HepG2 (cell line): Measurements from ENCODE around the gene RAB5B. TPM values are rescaled to one million over a fixed set of nuclear protein-coding genes. Genes with fewer than 3 reads are reported as not detected.

Source experiments
- ARNTL ChIP-seq: sonication (generic); formaldehyde crosslinking; IDR thresholded peaks from 2 replicates; pipeline ENCODE4 v1.4.0; 2020; ENCODE audit warnings: mild to moderate bottlenecking, missing genetic modification reagents
- BCL6 ChIP-seq: IDR thresholded peaks from 2 replicates; pipeline ENCODE4 v1.6.1; 2016; ENCODE audit warnings: missing genetic modification reagents, missing compliant biosample characterization
- FOXJ3 ChIP-seq: sonication (generic); formaldehyde crosslinking; IDR thresholded peaks from 2 replicates; pipeline ENCODE4 v1.4.0; 2020; ENCODE audit warnings: missing genetic modification reagents, mild to moderate bottlenecking, borderline replicate concordance
- HOXA3 ChIP-seq: sonication (generic); formaldehyde crosslinking; IDR thresholded peaks from 2 replicates; pipeline ENCODE4 v1.5.0; 2020; ENCODE audit warnings: missing genetic modification reagents
- HOXA7 ChIP-seq: sonication (generic); formaldehyde crosslinking; IDR thresholded peaks from 2 replicates; pipeline ENCODE4 v1.8.1; 2022; ENCODE audit warnings: mild to moderate bottlenecking, missing genetic modification reagents, moderate library complexity
- PREB ChIP-seq: sonication (generic); formaldehyde crosslinking; IDR thresholded peaks from 2 replicates; pipeline ENCODE4 v1.4.0; 2020; ENCODE audit warnings: missing genetic modification reagents
- SNAPC4 ChIP-seq: sonication (generic); formaldehyde crosslinking; IDR thresholded peaks from 2 replicates; pipeline ENCODE4 v1.4.0; 2020; ENCODE audit warnings: mild to moderate bottlenecking, missing genetic modification reagents
- ZBTB1 ChIP-seq: sonication (generic); formaldehyde crosslinking; IDR thresholded peaks from 2 replicates; pipeline ENCODE4 v1.4.0; 2020; ENCODE audit warnings: missing genetic modification reagents, borderline replicate concordance
- ZNF747 ChIP-seq: sonication (generic); formaldehyde crosslinking; IDR thresholded peaks from 2 replicates; pipeline ENCODE4 v1.8.1; 2023; ENCODE audit warnings: missing genetic modification reagents, mild to moderate bottlenecking, borderline replicate concordance
- ZSCAN12 ChIP-seq: sonication (generic); formaldehyde crosslinking; IDR thresholded peaks from 2 replicates; pipeline ENCODE4 v1.9.0; 2021; ENCODE audit warnings: mild to moderate bottlenecking, missing genetic modification reagents
- polyA plus RNA-seq, 8 experiments: library from polyadenylated mRNA; depleted of rRNA in 3 of 8; stranded (reverse) in 7 of 8; unstranded in 1 of 8; fragments of >200 nt; fragmentation: Illumina TruSeq in 4 of 8; extraction: Trizol in 4 of 8; gene quantifications; 2 replicates each; pipeline versions ENCODE4 v1.2.1 to v1.2.3, GENCODE V29; 2011 to 2016; ENCODE audit warnings: low read depth in 4 of 8, missing spikeins in 1 of 8, mixed read lengths in 1 of 8; ENCODE audit not compliant: insufficient read depth in 1 of 8
- total RNA-seq, 5 experiments: library from RNA; depleted of rRNA; stranded (reverse); fragments of >200 nt; fragmentation: Illumina TruSeq; extraction: Trizol; gene quantifications; 2 replicates each; pipeline ENCODE4 v1.2.3, GENCODE V29; 2016; ENCODE audit warnings: low read depth in 1 of 5
- TF ChIP-seq, protein P1 (sequence below): sonication (generic); formaldehyde crosslinking; IDR thresholded peaks from 2 replicates; pipeline ENCODE4 v1.4.0; 2020; ENCODE audit warnings: missing genetic modification reagents
- TF ChIP-seq, protein P2 (sequence below): sonication (generic); formaldehyde crosslinking; IDR thresholded peaks from 2 replicates; pipeline ENCODE4 v1.4.0; 2020; ENCODE audit warnings: missing genetic modification reagents, borderline replicate concordance
- TF ChIP-seq, protein P3 (sequence below): sonication (generic); formaldehyde crosslinking; IDR thresholded peaks from 2 replicates; pipeline ENCODE4 v1.8.1; 2023; ENCODE audit warnings: mild to moderate bottlenecking, missing genetic modification reagents

RAB5B gene
- total and polyA plus RNA-seq, 2 of the 13 experiments (the other 11 are each of a cell fraction or from before 2014, with no cell fraction given), result 26.0 to 68.3 TPM

GRCh38 chr12:55996715-55997534 is 23.0 kb downstream of the RAB5B start, which contains the start of gene SUOX (continued):
- TF ChIP-seq, protein P1, sequence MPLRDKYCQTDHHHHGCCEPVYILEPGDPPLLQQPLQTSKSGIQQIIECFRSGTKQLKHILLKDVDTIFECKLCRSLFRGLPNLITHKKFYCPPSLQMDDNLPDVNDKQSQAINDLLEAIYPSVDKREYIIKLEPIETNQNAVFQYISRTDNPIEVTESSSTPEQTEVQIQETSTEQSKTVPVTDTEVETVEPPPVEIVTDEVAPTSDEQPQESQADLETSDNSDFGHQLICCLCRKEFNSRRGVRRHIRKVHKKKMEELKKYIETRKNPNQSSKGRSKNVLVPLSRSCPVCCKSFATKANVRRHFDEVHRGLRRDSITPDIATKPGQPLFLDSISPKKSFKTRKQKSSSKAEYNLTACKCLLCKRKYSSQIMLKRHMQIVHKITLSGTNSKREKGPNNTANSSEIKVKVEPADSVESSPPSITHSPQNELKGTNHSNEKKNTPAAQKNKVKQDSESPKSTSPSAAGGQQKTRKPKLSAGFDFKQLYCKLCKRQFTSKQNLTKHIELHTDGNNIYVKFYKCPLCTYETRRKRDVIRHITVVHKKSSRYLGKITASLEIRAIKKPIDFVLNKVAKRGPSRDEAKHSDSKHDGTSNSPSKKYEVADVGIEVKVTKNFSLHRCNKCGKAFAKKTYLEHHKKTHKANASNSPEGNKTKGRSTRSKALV (CRISPR knock-in tag), result 0 out of 2 replicates have a peak, but pooled peaks have one; percentile 44
- TF ChIP-seq HOXA3 (CRISPR knock-in tag) (peak; percentile 52; the same call in 1 of the 2 replicates), HOXA7 (CRISPR knock-in tag) (no peak), SNAPC4 (CRISPR knock-in tag) (peak; percentile 79; the same call in 1 of the 2 replicates), ZBTB1 (CRISPR knock-in tag) (no peak), FOXJ3 (CRISPR knock-in tag) (no peak; the same call in 1 of the 2 replicates), ZNF747 (CRISPR knock-in tag) (no peak), ARNTL (CRISPR knock-in tag) (no peak; the same call in 1 of the 2 replicates), PREB (CRISPR knock-in tag) (no peak), ZSCAN12 (CRISPR knock-in tag) (no peak), BCL6 (CRISPR knock-in tag) (peak; percentile 91)
- TF ChIP-seq, protein P2, sequence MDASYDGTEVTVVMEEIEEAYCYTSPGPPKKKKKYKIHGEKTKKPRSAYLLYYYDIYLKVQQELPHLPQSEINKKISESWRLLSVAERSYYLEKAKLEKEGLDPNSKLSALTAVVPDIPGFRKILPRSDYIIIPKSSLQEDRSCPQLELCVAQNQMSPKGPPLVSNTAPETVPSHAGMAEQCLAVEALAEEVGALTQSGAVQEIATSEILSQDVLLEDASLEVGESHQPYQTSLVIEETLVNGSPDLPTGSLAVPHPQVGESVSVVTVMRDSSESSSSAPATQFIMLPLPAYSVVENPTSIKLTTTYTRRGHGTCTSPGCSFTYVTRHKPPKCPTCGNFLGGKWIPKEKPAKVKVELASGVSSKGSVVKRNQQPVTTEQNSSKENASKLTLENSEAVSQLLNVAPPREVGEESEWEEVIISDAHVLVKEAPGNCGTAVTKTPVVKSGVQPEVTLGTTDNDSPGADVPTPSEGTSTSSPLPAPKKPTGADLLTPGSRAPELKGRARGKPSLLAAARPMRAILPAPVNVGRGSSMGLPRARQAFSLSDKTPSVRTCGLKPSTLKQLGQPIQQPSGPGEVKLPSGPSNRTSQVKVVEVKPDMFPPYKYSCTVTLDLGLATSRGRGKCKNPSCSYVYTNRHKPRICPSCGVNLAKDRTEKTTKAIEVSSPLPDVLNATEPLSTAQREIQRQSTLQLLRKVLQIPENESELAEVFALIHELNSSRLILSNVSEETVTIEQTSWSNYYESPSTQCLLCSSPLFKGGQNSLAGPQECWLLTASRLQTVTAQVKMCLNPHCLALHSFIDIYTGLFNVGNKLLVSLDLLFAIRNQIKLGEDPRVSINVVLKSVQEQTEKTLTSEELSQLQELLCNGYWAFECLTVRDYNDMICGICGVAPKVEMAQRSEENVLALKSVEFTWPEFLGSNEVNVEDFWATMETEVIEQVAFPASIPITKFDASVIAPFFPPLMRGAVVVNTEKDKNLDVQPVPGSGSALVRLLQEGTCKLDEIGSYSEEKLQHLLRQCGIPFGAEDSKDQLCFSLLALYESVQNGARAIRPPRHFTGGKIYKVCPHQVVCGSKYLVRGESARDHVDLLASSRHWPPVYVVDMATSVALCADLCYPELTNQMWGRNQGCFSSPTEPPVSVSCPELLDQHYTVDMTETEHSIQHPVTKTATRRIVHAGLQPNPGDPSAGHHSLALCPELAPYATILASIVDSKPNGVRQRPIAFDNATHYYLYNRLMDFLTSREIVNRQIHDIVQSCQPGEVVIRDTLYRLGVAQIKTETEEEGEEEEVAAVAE, result peak; percentile 95
- TF ChIP-seq, protein P3, sequence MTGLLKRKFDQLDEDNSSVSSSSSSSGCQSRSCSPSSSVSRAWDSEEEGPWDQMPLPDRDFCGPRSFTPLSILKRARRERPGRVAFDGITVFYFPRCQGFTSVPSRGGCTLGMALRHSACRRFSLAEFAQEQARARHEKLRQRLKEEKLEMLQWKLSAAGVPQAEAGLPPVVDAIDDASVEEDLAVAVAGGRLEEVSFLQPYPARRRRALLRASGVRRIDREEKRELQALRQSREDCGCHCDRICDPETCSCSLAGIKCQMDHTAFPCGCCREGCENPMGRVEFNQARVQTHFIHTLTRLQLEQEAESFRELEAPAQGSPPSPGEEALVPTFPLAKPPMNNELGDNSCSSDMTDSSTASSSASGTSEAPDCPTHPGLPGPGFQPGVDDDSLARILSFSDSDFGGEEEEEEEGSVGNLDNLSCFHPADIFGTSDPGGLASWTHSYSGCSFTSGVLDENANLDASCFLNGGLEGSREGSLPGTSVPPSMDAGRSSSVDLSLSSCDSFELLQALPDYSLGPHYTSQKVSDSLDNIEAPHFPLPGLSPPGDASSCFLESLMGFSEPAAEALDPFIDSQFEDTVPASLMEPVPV, result peak; percentile 65; the same call in 1 of the 2 replicates
